ENCODE measurements around the gene RAB40B. TPM values are rescaled to one million over a fixed set of nuclear protein-coding genes. Genes with fewer than 3 reads are reported as not detected.

RAB40B gene
- total and polyA plus RNA-seq, 11 donors: 10.9 to 37.7 (median 21.9) TPM

DNA sequence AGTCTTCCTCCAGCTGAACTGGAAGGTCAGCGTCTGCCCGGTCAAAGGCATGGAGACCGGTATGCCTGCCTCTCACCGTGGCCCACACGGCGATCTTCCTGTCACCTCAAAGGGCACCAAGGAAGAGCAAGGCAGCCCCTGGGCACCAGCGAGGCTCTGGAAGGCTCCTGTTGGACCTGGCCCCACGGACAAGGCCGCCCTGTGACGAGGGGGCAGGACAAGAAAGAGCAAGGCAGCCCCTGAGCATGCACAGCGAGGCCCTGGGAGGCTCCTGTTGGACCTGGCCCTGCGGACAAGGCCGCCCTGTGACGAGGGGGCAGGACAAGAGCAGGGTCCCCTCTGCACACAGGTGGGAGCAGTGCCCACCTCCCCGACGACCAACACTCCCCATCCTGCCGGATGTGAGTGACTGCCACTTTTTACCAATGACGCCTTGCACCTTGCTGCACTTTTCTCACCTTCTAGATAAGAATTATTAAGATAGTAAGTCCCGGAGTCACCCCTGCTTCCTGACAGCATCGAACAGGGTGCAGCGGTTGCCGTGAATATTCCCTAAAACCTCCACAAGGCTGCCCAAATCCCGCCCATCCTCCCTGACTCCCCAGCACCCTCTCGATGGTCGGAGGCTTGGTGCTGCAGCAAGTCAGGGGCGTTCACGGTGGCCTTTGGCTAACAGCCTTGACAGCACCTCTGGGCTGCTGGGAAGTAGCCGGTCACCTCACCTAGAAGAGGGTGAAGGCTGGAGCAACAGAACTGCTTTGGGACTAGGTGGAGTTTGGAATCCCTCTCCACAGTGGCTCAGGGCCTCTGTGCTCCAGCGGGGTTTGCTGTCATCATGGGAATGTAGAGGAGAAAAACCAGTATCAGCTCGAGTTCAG is 44.6 kb downstream of the RAB40B start:
- H3K4me1 ChIP-seq: peaks cover 0 to 24% (median 4%) of the 10 kb centered on the region in 12 donors
- no peaks in the 10 kb centered on the region for H3K9me3 ChIP-seq
- DNase-seq (peak in 1 of 5 donors; percentile 17), ATAC-seq (no peak)
- TF ChIP-seq, protein P1, sequence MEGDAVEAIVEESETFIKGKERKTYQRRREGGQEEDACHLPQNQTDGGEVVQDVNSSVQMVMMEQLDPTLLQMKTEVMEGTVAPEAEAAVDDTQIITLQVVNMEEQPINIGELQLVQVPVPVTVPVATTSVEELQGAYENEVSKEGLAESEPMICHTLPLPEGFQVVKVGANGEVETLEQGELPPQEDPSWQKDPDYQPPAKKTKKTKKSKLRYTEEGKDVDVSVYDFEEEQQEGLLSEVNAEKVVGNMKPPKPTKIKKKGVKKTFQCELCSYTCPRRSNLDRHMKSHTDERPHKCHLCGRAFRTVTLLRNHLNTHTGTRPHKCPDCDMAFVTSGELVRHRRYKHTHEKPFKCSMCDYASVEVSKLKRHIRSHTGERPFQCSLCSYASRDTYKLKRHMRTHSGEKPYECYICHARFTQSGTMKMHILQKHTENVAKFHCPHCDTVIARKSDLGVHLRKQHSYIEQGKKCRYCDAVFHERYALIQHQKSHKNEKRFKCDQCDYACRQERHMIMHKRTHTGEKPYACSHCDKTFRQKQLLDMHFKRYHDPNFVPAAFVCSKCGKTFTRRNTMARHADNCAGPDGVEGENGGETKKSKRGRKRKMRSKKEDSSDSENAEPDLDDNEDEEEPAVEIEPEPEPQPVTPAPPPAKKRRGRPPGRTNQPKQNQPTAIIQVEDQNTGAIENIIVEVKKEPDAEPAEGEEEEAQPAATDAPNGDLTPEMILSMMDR (IDR thresholded peaks at IDR 0.05): no peak
- no peak for TF ChIP-seq POLR2A (IDR thresholded peaks at IDR 0.05)
- 81 to 84% (median 83%) methylated on average over 22 to 30 of the region's 30 CpGs for WGBS, 4 donors
- intact Hi-C loops (cut with DNase I): loop anchor here in 1 of 10 donors (5.0 kb wide), 1 partner anchor 43 kb away; the partner anchor contains the start of gene RAB40B
- H3K36me3 ChIP-seq: peaks cover 0 to 36% (median 7%) of the 10 kb centered on the region in 9 donors
- no peak overlapping the region for H3K4me3 ChIP-seq
- no peaks in the 10 kb centered on the region for H3K27me3 ChIP-seq
- peak overlapping the region in 8 of 12 donors; percentile 43 to 78 (median 66) for H3K27ac ChIP-seq

DNA sequence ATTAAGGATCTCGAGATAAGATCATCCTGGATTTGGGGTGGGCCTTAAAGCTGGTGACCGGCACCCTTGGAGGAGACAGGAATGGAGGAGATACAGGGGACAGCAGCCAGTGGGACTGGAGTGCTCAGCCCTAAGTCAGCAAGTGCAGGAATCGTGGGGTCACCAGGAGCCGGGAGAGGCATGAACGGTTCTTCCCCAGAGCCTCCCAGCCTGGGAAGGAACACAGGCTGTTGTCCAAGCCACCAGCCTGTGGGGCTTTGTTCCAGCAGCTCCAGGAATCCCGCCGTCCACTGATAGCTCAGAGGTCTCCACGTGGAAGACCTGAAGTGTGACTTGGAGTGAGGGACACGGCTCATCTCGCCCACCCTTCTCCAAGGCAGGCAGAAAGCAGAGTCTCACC is 47.8 kb downstream of the RAB40B start:
- no peak for TF ChIP-seq POLR2A (IDR thresholded peaks at IDR 0.05)
- TF ChIP-seq, protein P1 (IDR thresholded peaks at IDR 0.05): no peak
- H3K9me3 ChIP-seq: no peaks in the 10 kb centered on the region
- DNase-seq: no peak
- intact Hi-C loops (cut with DNase I): loop anchor here in 1 of 10 donors (5.0 kb wide), 1 partner anchor 47 kb away; the partner anchor contains the start of gene RAB40B
- no peaks in the 10 kb centered on the region for H3K27me3 ChIP-seq
- ATAC-seq: no peak
- H3K36me3 ChIP-seq: peaks cover 0 to 5% (median 0%) of the 10 kb centered on the region in 9 donors
- 41 to 65% (median 60%) methylated on average over 10 of the region's 10 CpGs for WGBS, 4 donors
- no peak overlapping the region for H3K4me3 ChIP-seq
- no peak overlapping the region for H3K27ac ChIP-seq
- peaks cover 0 to 45% (median 20%) of the 10 kb centered on the region in 12 donors for H3K4me1 ChIP-seq

DNA sequence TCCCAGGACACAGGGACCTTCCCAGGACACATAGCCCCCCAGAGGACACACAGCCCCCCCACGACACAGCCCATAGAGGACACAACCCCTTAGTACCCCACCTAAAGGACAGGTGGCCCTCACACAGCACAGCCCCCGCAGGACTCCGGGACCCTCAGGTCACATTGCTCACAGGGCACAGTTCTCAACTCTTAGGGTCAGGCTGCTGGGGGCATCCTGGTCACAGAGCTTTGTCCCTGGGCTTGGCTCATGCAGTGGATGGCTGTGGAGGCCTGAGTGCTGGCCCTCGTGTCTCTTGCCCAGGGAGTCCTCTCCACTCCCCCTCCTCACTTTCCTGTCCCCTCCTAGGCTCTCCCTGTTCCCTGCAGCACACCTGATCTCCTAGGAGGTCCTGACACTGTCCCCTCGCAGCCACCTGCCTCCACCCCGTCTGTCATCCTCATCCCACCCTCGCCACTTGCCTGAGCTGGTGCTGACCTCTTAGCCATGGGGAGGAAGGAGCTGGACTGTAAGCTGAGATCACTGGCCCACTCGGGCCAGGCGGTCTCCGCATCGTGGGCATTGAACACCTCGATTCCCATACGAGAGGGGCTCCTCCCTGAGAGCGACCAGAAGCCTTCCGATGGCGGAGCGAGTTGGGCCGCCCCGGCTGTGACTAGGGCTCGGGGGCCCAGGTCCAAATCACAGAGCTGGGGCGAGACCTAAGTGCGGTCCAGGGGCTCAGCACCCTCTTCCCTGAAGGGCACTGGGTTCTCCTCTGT is 48.8 kb downstream of the RAB40B start:
- Histone ChIP-seq H3K27me3 (no peaks in the 10 kb centered on the region), H3K36me3 (peaks cover 0 to 3% (median 0%) of the 10 kb centered on the region in 9 donors), H3K27ac (peak overlapping the region in 2 of 12 donors; percentile 84 to 99), H3K4me3 (no peak overlapping the region), H3K4me1 (peaks cover 0 to 47% (median 22%) of the 10 kb centered on the region in 12 donors), H3K9me3 (no peaks in the 10 kb centered on the region)
- TF ChIP-seq, protein P1 (IDR thresholded peaks at IDR 0.05): no peak
- TF ChIP-seq POLR2A (IDR thresholded peaks at IDR 0.05): no peak
- WGBS, 4 donors: 88 to 93% (median 90%) methylated on average over 19 to 22 of the region's 22 CpGs
- DNase-seq (peak in 1 of 5 donors; percentile 53), ATAC-seq (no peak)
- intact Hi-C loops (cut with DNase I): loop anchor here in 4 of 10 donors (2.0 to 5.0 kb wide), 5 partner anchors 48 to 103 kb away; partner anchors contain the start of genes FN3KRP (in 2 of the 4), RAB40B (in 2 of the 4) and TBCD (in 1 of the 4)

Measured in heart left ventricle (tissue), 16 donors.